GM11168 (cell line): ENCODE results near the gene HIF1A.
"Not testable (repeated sequence)": the region's sequence is repeated elsewhere in the genome, so short reads cannot be mapped to it uniquely, and the experiment has no call there.

Source experiments
- in situ Hi-C: fragments of 300-500 bp; cut with MboI; formaldehyde crosslinking; loops from one replicate; pipeline ENCODE4 v1.12.0; 2022; ENCODE audit warnings: low sequenced_read_pairs; ENCODE audit not compliant: unreplicated experiment

HIF1A gene

GRCh38 chr14:61739133-61739532 is 43.8 kb downstream of the HIF1A start:
- in situ Hi-C loops = loop anchor here (25.0 kb wide), 1 partner anchor 277 kb away; no protein-coding TSS in a partner anchor

- in situ Hi-C loops = loop anchor here (25.0 kb wide), 1 partner anchor 280 kb away; no protein-coding TSS in a partner anchor
Observed at GRCh38 chr14:61742371-61742770, 47.1 kb downstream of the HIF1A start.

GRCh38 chr14:61744238-61744637 is 48.9 kb downstream of the HIF1A start:
- in situ Hi-C loops = loop anchor here (25.0 kb wide), 1 partner anchor 282 kb away; no protein-coding TSS in a partner anchor

- in situ Hi-C loops = loop anchor here (25.0 kb wide), 1 partner anchor 284 kb away; no protein-coding TSS in a partner anchor
Observed at GRCh38 chr14:61746346-61746745, 51.0 kb downstream of the HIF1A start.

- in situ Hi-C loops = loop anchor here (25.0 kb wide), 1 partner anchor 285 kb away; no protein-coding TSS in a partner anchor
Observed at GRCh38 chr14:61746881-61747280, 51.6 kb downstream of the HIF1A start.

- in situ Hi-C loops = loop anchor here (25.0 kb wide), 1 partner anchor 285 kb away; no protein-coding TSS in a partner anchor
Observed at GRCh38 chr14:61747342-61747741, 52.0 kb downstream of the HIF1A start.

- in situ Hi-C loops = loop anchor here (25.0 kb wide), 1 partner anchor 287 kb away; no protein-coding TSS in a partner anchor
Observed at GRCh38 chr14:61749264-61749663, 54.0 kb downstream of the HIF1A start.

GRCh38 chr14:61749867-61750266 is 54.6 kb downstream of the HIF1A start:
- in situ Hi-C loops = loop anchor here (25.0 kb wide), 1 partner anchor 288 kb away; no protein-coding TSS in a partner anchor

- in situ Hi-C loops = no loop called here
Observed at GRCh38 chr14:61750708-61751474, 55.6 kb downstream of the HIF1A start.

- in situ Hi-C loops = no loop called here
Observed at GRCh38 chr14:61751475-61751989, 56.2 kb downstream of the HIF1A start.

- in situ Hi-C loops = no loop called here
Observed at GRCh38 chr14:61752626-61753025, 57.3 kb downstream of the HIF1A start.

- in situ Hi-C loops = no loop called here
Observed at GRCh38 chr14:61753631-61754030, 58.3 kb downstream of the HIF1A start.

- in situ Hi-C loops = no loop called here
Observed at GRCh38 chr14:61754627-61755381, 59.5 kb downstream of the HIF1A start.

- in situ Hi-C loops = not testable (repeated sequence)
Observed at GRCh38 chr14:61755382-61755742, 60.0 kb downstream of the HIF1A start.

GRCh38 chr14:61756135-61756534 is 60.8 kb downstream of the HIF1A start:
- in situ Hi-C loops = no loop called here

- in situ Hi-C loops = no loop called here
Observed at GRCh38 chr14:61759878-61760277, 64.6 kb downstream of the HIF1A start.

GRCh38 chr14:61761557-61761956 is 66.2 kb downstream of the HIF1A start:
- in situ Hi-C loops = no loop called here

GRCh38 chr14:61761959-61762786 is 66.9 kb downstream of the HIF1A start, which contains the start of gene SNAPC1:
Gene SNAPC1, plus strand, starts transcription at chr14:61762420. Its CDS starts 41 bp downstream, at chr14:61762461.
- in situ Hi-C loops = no loop called here

- in situ Hi-C loops = no loop called here
Observed at GRCh38 chr14:61764342-61765122, 69.2 kb downstream of the HIF1A start.
